ENCODE results near the gene NAT16. TPM values are rescaled to one million over a fixed set of nuclear protein-coding genes. Genes with fewer than 3 reads are reported as not detected.

NAT16 gene
- total and polyA plus RNA-seq, 2 of the 13 experiments (the other 11 are each of a cell fraction or from before 2014, with no cell fraction given), result 0.04 TPM; not detected in 1

- Histone ChIP-seq H3K27ac (ENCODE audit: extremely low read length, insufficient read depth, low read length) (peak overlapping the region; percentile 99), H3K4me2 (ENCODE audit: low read depth, low read length) (peak overlapping the region; percentile 88), H2AFZ (ENCODE audit: low read length) (no peak overlapping the region), H3K79me2 (ENCODE audit: insufficient read depth, low read length) (peaks cover 12% of the 10 kb centered on the region), H3K9me3 (ENCODE audit: low read length) (no peaks in the 10 kb centered on the region), H3K4me3 (replicated peaks in 1 of 3; ENCODE audit: insufficient read depth in 1 of 3, low read depth in 2 of 3, low read length in 3 of 3) (peak overlapping the region; percentile 74 to 82 (median 76)), H4K20me1 (ENCODE audit: insufficient read depth, low read length) (peaks cover 44% of the 10 kb centered on the region; the same call in 1 of the 2 replicates), H3K4me1 (ENCODE audit: insufficient read depth, low read length) (peaks cover 74% of the 10 kb centered on the region), H3K9ac (ENCODE audit: insufficient read depth, low read depth, low read length) (peak overlapping the region; percentile 77), H3K36me3 (replicated peaks in 1 of 2; ENCODE audit: control insufficient read depth in 1 of 2, insufficient read depth in 2 of 2, low read length in 2 of 2) (peaks cover 7 to 37% of the 10 kb centered on the region in 2 experiments; a peak in 4 of 5 replicates), H3K27me3 (ENCODE audit: control insufficient read depth in 1 of 2, insufficient read depth in 2 of 2, low read length in 2 of 2) (no peaks in the 10 kb centered on the region; a peak in 1 of 5 replicates)
- no TSS peak for BruUV-seq (replicated peaks)
- 81% methylated on average over 11 of the region's 14 CpGs for WGBS (ENCODE audit: low lambda C conversion rate)
- CTCF ChIA-PET (ENCODE audit: low intra/inter-chr PET ratio, low total read pairs), result no interaction called here
- intact Hi-C loops (cut with micrococcal nuclease; ENCODE audit: unreplicated experiment) (no loop called here), in situ Hi-C loops (cut with HindIII; ENCODE audit: extremely low pct_ligation_motif_present, low pct_unique_long_range_greater_than_20kb) (no loop called here)
- FAIRE-seq (no peak), DNase-seq (ENCODE audit: low spot score) (no peak), ATAC-seq (no peak)
- POLR2A ChIA-PET, result interaction anchor here (1.2 to 3.9 kb wide), 4 partner anchors 9 to 26 kb away, joined by 4 to 56 read pairs (median 18); no protein-coding TSS in a partner anchor
- no peak for TF ChIP-seq STAG1 (CRISPR knock-in tag; IDR thresholded peaks at IDR 0.05)
- TF ChIP-seq SRY (CRISPR knock-in tag; IDR thresholded peaks at IDR 0.05), result peak; percentile 15; the same call in 1 of the 2 replicates
- no peak for TF ChIP-seq ZNF335 (CRISPR knock-in tag; IDR thresholded peaks at IDR 0.05)
- no peak for TF ChIP-seq GLI4 (CRISPR knock-in tag; IDR thresholded peaks at IDR 0.05; ENCODE audit: borderline replicate concordance)
- TF ChIP-seq ZFY (CRISPR knock-in tag; IDR thresholded peaks at IDR 0.05), result peak; percentile 18; the same call in 1 of the 2 replicates
- TF ChIP-seq HOXA5 (CRISPR knock-in tag; IDR thresholded peaks at IDR 0.05), result no peak
- no peak for TF ChIP-seq TBP (CRISPR knock-in tag; IDR thresholded peaks at IDR 0.05)
- no peak for TF ChIP-seq BHLHE40 (IDR thresholded peaks at IDR 0.05; ENCODE audit: low read length)
- 0 out of 2 replicates have a peak, but pooled peaks have one; percentile 23 for TF ChIP-seq SMAD1 (CRISPR knock-in tag; IDR thresholded peaks at IDR 0.05; ENCODE audit: borderline replicate concordance, low read depth)
- TF ChIP-seq MZF1 (CRISPR knock-in tag; IDR thresholded peaks at IDR 0.05; ENCODE audit: borderline replicate concordance), result no peak
- no peak for TF ChIP-seq ZNF878 (CRISPR knock-in tag; IDR thresholded peaks at IDR 0.05)
- TF ChIP-seq TFAP4 (IDR thresholded peaks at IDR 0.05; ENCODE audit: borderline replicate concordance, low read depth), result peak; percentile 11; the same call in 1 of the 2 replicates
- peak; percentile 12; the same call in 1 of the 2 replicates for TF ChIP-seq ZFP62 (CRISPR knock-in tag; IDR thresholded peaks at IDR 0.05)
- TF ChIP-seq ZFP90 (CRISPR knock-in tag; IDR thresholded peaks at IDR 0.05; ENCODE audit: borderline replicate concordance), result no peak
- no peak for TF ChIP-seq ZNF33A (CRISPR knock-in tag; IDR thresholded peaks at IDR 0.05; ENCODE audit: borderline replicate concordance)
- TF ChIP-seq TEF (CRISPR knock-in tag; IDR thresholded peaks at IDR 0.05), result no peak
- TF ChIP-seq POLR2A (IDR thresholded peaks at IDR 0.05; ENCODE audit: insufficient read depth in 1 of 2, low read depth in 2 of 2, low read length in 2 of 2), result peak in 1 of 2 experiments; percentile 55; a peak in 3 of 4 replicates
- TF ChIP-seq MIER2 (CRISPR knock-in tag; IDR thresholded peaks at IDR 0.05), result no peak
- TF ChIP-seq ZNF496 (CRISPR knock-in tag; IDR thresholded peaks at IDR 0.05; ENCODE audit: insufficient replicate concordance), result no peak
- 0 out of 2 replicates have a peak, but pooled peaks have one; percentile 6 for TF ChIP-seq HOXA3 (CRISPR knock-in tag; IDR thresholded peaks at IDR 0.05)
- peak; percentile 32; the same call in 1 of the 2 replicates for TF ChIP-seq NFKB2 (CRISPR knock-in tag; IDR thresholded peaks at IDR 0.05; ENCODE audit: borderline replicate concordance)
- TF ChIP-seq EZH2 (conservative IDR thresholded peaks at IDR 0.05; ENCODE audit: low read depth, low read length), result no peak
Observed at GRCh38 chr7:101128040-101128834, 51.9 kb downstream of the NAT16 start.
